ENCODE data around the gene RACK1.
"Not testable (repeated sequence)": the region's sequence is repeated elsewhere in the genome, so short reads cannot be mapped to it uniquely, and the experiment has no call there.

Gene RACK1

DNA sequence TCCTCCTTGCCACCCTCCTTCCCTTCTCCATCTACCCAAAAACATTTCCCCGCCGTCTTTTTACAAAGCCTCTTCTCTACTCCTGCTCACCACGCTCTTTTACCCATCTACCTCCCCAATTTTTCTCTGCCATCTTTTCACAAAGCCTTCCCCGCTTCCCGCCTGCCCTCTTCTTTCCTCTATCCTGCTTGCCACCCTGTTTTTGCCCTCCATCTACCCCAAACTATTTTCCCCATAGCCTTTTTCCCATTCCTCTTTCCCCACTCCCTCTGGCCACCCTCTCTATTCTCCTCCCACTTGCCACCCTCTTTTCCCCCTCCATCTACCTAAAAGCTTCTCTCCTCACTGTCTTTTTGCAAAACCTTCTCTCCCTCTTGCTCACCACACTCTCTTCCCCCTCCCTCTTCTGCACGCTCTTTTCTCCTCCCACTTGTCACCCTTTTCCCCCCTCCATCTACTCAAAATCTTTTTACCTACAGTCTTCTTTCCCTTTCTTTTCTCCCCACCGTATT is 36.6 kb upstream of the RACK1 start:
- no peaks in the 10 kb centered on the region; the same call in 1 of the 2 replicates for H3K36me3 ChIP-seq (ENCODE audit: control insufficient read depth, insufficient read depth, low read length)
- peak overlapping the region; percentile 96; the same call in 1 of the 2 replicates for H3K4me3 ChIP-seq (ENCODE audit: low read length)
- H3K27ac ChIP-seq (ENCODE audit: low read length): no peak overlapping the region
- 87% methylated on average over 3 of the region's 7 CpGs for WGBS (ENCODE audit: insufficient coverage, insufficient read length)
- DNase-seq (ENCODE audit: low read depth, low spot score): no peak
- H3K9me3 ChIP-seq (ENCODE audit: control insufficient read depth, insufficient read depth, low read length): no peaks in the 10 kb centered on the region
- H3K27me3 ChIP-seq (ENCODE audit: control insufficient read depth, insufficient read depth, low read length): no peaks in the 10 kb centered on the region
- H3K4me1 ChIP-seq (ENCODE audit: control insufficient read depth, insufficient read depth, low read length): 0 out of 2 replicates have a peak, but pooled peaks cover 2% of the 10 kb centered on the region

DNA sequence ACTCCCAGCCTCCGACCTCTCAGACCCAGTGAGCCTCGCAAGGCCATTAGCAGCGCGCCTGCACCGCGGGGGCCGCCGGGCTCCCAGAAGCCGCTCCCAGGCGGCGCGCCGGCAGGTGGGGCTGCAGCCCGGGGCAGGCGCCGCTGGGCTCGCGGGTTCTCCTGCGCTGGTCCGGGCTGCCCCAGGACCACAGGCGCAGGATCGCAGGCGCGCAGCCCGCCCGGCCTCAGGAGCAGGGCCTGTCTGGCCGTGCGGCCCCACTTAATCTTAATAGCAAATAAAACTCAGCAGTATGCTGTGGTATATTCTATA is 29.7 kb upstream of the RACK1 start:
- no CpG with 5 or more reads among the region's 28 CpGs for WGBS (ENCODE audit: insufficient coverage, insufficient read length)
- H3K27ac ChIP-seq (ENCODE audit: low read length); H3K27me3 ChIP-seq (ENCODE audit: control insufficient read depth, insufficient read depth, low read length); H3K36me3 ChIP-seq (ENCODE audit: control insufficient read depth, insufficient read depth, low read length); DNase-seq (ENCODE audit: low read depth, low spot score); H3K4me1 ChIP-seq (ENCODE audit: control insufficient read depth, insufficient read depth, low read length); H3K9me3 ChIP-seq (ENCODE audit: control insufficient read depth, insufficient read depth, low read length): not testable (repeated sequence)
- peak overlapping the region; percentile 71; the same call in 1 of the 2 replicates for H3K4me3 ChIP-seq (ENCODE audit: low read length)

DNA sequence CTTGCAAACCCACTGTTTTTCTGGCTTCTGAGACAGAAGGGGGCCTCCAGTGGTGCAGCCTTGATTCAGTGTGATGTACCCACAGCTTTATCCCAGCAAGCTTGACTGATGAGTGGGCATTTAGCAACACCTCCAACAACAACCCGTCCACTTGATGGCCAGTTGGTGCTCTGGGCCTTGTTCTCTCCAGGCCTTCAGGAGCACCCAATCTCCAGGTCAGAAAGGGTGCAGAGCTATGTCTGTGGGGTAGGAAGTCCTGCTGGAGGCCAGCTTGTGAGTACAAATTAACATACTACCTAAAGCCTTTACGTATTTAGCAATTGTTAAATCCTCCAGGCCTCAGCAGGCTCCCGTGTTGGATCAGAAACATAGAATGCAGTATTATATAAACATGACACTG is 27.4 kb upstream of the RACK1 start:
- WGBS (ENCODE audit: insufficient coverage, insufficient read length): no CpG with 5 or more reads among the region's 3 CpGs
- no peaks in the 10 kb centered on the region for H3K27me3 ChIP-seq (ENCODE audit: control insufficient read depth, insufficient read depth, low read length)
- no peak for DNase-seq (ENCODE audit: low read depth, low spot score)
- no peaks in the 10 kb centered on the region for H3K4me1 ChIP-seq (ENCODE audit: control insufficient read depth, insufficient read depth, low read length)
- no peaks in the 10 kb centered on the region for H3K9me3 ChIP-seq (ENCODE audit: control insufficient read depth, insufficient read depth, low read length)
- H3K36me3 ChIP-seq (ENCODE audit: control insufficient read depth, insufficient read depth, low read length): no peaks in the 10 kb centered on the region
- H3K27ac ChIP-seq (ENCODE audit: low read length): no peak overlapping the region
- no peak overlapping the region for H3K4me3 ChIP-seq (ENCODE audit: low read length)

DNA sequence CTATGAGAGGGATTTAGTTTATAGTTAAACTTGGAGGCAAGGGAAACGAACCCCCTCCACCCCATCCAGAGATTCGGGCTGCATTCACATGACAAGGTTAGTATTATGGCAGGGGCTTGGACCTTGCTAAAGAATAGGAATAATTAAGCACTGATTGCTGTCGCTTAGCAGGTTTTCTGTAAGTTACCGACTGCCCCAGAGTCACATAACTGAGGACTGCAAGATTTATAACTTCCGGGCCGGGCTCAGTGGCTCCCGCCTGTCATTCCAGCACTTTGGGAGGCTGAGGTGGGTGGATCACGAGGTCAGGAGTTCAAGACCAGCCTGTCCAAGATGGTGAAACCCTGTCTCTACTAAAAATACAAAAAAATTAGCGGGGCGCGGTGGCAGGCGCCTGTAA is 24.2 kb upstream of the RACK1 start:
- H3K4me1 ChIP-seq (ENCODE audit: control insufficient read depth, insufficient read depth, low read length); H3K36me3 ChIP-seq (ENCODE audit: control insufficient read depth, insufficient read depth, low read length); H3K9me3 ChIP-seq (ENCODE audit: control insufficient read depth, insufficient read depth, low read length); H3K4me3 ChIP-seq (ENCODE audit: low read length); H3K27me3 ChIP-seq (ENCODE audit: control insufficient read depth, insufficient read depth, low read length); DNase-seq (ENCODE audit: low read depth, low spot score); H3K27ac ChIP-seq (ENCODE audit: low read length): not testable (repeated sequence)
- no CpG with 5 or more reads among the region's 12 CpGs for WGBS (ENCODE audit: insufficient coverage, insufficient read length)

DNA sequence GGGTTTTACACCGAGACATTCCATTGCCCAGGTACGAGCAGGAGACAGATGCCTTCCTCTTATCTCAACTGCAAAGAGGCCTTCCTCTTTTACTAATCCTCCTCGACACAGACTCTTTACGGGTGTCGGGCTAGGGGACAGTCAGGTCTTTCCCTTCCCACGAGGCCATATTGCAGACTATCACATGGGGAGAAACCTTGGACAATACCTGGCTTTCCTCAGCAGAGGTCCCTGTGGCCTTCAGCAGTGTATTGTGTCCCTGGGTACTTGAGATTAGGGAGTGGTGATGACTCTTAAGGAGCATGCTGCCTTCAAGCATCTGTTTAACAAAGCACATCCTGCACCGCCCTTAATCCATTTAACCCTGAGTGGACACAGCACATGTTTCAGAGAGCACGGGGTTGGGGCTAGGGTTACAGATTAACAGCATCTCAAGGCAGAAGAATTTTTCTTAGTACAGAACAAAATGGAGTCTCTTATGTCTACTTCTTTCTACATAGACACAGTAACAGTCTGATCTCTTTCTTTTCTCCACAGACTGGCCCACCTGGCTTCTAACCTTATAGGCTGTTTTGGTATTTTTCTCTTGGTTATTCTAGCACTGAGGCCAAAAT is 23.7 kb upstream of the RACK1 start:
- DNase-seq (ENCODE audit: low read depth, low spot score); H3K36me3 ChIP-seq (ENCODE audit: control insufficient read depth, insufficient read depth, low read length); H3K4me1 ChIP-seq (ENCODE audit: control insufficient read depth, insufficient read depth, low read length); H3K27ac ChIP-seq (ENCODE audit: low read length); H3K27me3 ChIP-seq (ENCODE audit: control insufficient read depth, insufficient read depth, low read length); H3K9me3 ChIP-seq (ENCODE audit: control insufficient read depth, insufficient read depth, low read length); H3K4me3 ChIP-seq (ENCODE audit: low read length): not testable (repeated sequence)
- WGBS (ENCODE audit: insufficient coverage, insufficient read length): no CpG with 5 or more reads among the region's 8 CpGs

DNA sequence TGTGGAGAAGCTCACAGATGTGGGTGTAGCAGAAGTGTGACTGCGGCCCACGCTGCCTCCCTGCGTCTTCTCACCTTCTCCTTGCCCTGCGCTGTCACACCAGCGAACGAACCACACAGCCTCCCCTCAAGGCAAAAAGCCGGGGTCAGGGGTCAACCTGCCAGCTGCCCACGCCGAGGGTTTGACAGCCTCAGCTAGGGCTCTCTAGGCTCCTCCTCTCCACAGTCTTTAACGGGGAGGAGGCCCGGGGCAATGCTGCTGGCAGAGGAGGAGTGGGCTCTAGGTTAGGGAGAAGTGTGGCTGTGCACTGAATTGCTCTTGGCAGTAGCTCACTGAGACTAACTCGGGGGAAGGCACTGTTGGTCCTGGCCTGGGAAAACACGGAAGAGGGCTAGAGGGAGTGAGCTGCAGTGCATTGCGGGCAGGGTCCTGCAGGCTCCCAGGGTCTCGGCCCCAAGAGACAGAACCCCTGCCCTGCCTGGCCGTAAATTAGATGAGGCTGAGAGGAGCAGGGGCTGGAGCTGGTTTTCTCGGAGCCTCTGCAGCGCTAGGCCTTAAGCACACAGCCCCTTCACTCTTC is 21.5 kb upstream of the RACK1 start:
- Histone ChIP-seq H3K36me3 (ENCODE audit: control insufficient read depth, insufficient read depth, low read length) (peaks cover 3% of the 10 kb centered on the region; the same call in 1 of the 2 replicates), H3K4me1 (ENCODE audit: control insufficient read depth, insufficient read depth, low read length) (no peaks in the 10 kb centered on the region; the same call in 1 of the 2 replicates), H3K27ac (ENCODE audit: low read length) (no peak overlapping the region), H3K9me3 (ENCODE audit: control insufficient read depth, insufficient read depth, low read length) (no peaks in the 10 kb centered on the region), H3K27me3 (ENCODE audit: control insufficient read depth, insufficient read depth, low read length) (no peaks in the 10 kb centered on the region), H3K4me3 (ENCODE audit: low read length) (no peak overlapping the region)
- no CpG with 5 or more reads among the region's 18 CpGs for WGBS (ENCODE audit: insufficient coverage, insufficient read length)
- DNase-seq (ENCODE audit: low read depth, low spot score): no peak

DNA sequence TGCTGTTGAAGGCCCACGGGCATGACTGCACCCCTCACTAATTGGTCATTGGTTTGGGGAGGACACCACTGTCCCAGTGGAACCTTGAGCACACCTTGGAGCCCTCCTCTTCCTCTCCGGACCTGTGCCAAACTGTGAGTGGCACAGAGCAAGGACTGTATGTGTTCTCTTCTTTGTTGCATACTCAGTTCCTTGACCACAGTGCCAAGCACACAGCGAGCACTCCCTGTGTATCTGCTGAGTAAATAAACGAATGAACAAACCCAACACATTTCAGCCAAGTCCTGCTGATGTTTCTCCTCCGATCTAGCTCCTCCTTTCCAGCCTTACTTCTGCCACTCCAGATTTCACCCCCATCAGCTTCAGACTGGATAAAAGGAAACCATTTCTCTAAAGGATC is 19.9 kb upstream of the RACK1 start:
- peaks cover 3% of the 10 kb centered on the region; the same call in 1 of the 2 replicates for H3K36me3 ChIP-seq (ENCODE audit: control insufficient read depth, insufficient read depth, low read length)
- no peak for DNase-seq (ENCODE audit: low read depth, low spot score)
- no peaks in the 10 kb centered on the region for H3K9me3 ChIP-seq (ENCODE audit: control insufficient read depth, insufficient read depth, low read length)
- no CpG with 5 or more reads among the region's 5 CpGs for WGBS (ENCODE audit: insufficient coverage, insufficient read length)
- H3K4me1 ChIP-seq (ENCODE audit: control insufficient read depth, insufficient read depth, low read length): peaks cover 2% of the 10 kb centered on the region; the same call in 1 of the 2 replicates
- H3K4me3 ChIP-seq (ENCODE audit: low read length): no peak overlapping the region
- no peaks in the 10 kb centered on the region for H3K27me3 ChIP-seq (ENCODE audit: control insufficient read depth, insufficient read depth, low read length)
- H3K27ac ChIP-seq (ENCODE audit: low read length): no peak overlapping the region

DNA sequence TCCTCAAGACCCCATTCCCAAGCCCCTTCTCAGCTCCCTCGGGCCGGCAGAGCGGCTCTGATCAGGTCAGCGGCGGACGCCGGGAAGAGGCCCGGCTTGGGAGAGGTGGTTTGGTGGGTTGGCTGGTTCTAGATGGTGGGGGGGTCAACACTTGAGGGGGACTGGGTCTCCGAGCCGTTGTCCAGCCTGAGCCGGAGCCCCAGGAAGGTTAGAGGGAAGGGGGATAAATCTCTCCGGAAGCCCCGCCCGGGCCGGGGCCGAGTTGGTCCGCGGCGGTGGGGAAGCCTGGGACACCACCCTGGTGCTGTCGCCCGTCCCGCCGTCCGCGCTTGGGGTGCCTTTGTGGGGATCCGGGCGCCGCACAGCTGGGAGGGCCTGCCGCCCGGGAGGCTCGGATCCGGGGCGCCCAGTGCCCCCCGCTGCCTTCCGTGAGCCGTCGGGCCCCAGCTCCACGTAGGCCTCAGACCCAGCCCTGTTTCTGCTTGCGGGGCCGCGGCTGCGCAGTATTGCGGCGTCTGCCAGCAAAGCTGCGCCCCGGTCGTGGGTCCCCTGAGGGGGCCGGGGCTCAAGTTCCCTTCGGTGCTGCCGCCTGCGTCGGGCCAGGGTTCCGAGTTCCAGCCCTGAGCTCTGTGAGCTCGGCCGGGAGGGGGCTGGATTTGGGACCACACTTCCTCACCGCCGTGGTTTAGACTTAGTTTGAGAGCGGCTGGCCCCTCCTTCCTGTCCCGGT is 17.8 kb upstream of the RACK1 start:
- Histone ChIP-seq H3K9me3 (ENCODE audit: control insufficient read depth, insufficient read depth, low read length) (no peaks in the 10 kb centered on the region), H3K27ac (ENCODE audit: low read length) (no peak overlapping the region), H3K27me3 (ENCODE audit: control insufficient read depth, insufficient read depth, low read length) (no peaks in the 10 kb centered on the region), H3K4me3 (ENCODE audit: low read length) (peak overlapping the region; percentile 83), H3K4me1 (ENCODE audit: control insufficient read depth, insufficient read depth, low read length) (peaks cover 2% of the 10 kb centered on the region; the same call in 1 of the 2 replicates), H3K36me3 (ENCODE audit: control insufficient read depth, insufficient read depth, low read length) (peaks cover 3% of the 10 kb centered on the region; the same call in 1 of the 2 replicates)
- no peak for DNase-seq (ENCODE audit: low read depth, low spot score)
- whole genome bisulfite sequencing (ENCODE audit: insufficient coverage, insufficient read length): no CpG with 5 or more reads among the region's 59 CpGs

DNA sequence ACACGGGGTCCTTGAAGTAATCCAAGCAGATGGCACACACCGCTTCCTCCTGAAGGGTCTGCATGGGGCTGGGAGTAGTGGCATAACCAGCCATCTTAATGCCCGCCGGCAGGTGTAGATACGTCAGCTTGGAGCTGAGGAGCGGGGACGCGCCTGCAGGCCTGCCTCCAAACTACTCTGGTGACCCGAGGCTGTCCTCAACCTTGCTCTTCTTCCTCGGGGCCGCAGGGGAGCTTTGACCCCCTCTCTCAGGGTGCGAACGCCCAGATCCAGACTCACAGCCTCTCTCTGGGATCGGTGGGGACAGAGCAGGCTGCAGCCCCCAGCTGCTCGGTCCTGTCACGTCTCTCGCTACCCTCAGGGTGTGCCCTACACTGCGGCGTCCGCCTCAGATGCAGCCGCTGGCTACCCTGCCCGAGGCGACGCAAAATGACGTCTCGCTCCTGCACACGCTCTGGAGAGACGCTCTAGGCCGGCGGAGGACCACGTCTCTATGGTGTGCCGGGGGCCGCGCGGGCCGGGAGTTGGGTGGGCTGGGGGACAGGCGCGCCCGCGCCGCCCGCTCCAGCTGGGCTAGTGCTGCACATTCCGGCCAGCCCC is 17.1 kb upstream of the RACK1 start, which contains the start of gene TRIM52:
TSS of gene TRIM52 (minus strand) at position 424 of the 600 bp plus-strand sequence. CDS start at position 94, 330 bp downstream.
- Histone ChIP-seq H3K27me3 (ENCODE audit: control insufficient read depth, insufficient read depth, low read length) (no peaks in the 10 kb centered on the region), H3K36me3 (ENCODE audit: control insufficient read depth, insufficient read depth, low read length) (peaks cover 3% of the 10 kb centered on the region; the same call in 1 of the 2 replicates), H3K4me3 (ENCODE audit: low read length) (peak within 1 kb of the TSS; percentile 83), H3K4me1 (ENCODE audit: control insufficient read depth, insufficient read depth, low read length) (peaks cover 2% of the 10 kb centered on the region; the same call in 1 of the 2 replicates), H3K9me3 (ENCODE audit: control insufficient read depth, insufficient read depth, low read length) (no peaks in the 10 kb centered on the region), H3K27ac (ENCODE audit: low read length) (no peak within 1 kb of the TSS)
- DNase-seq (ENCODE audit: low read depth, low spot score): peak; percentile 88
- WGBS (ENCODE audit: insufficient coverage, insufficient read length): no CpG with 5 or more reads among the region's 43 CpGs

Measured in iPS DF 6.9 (cell line).